ENCODE measurements around the gene ARHGAP21. TPM values are rescaled to one million over a fixed set of nuclear protein-coding genes. Genes with fewer than 3 reads are reported as not detected.

ARHGAP21 gene
- polyA plus RNA-seq, 5 donors = 95.3 to 143 (median 131) TPM

DNA sequence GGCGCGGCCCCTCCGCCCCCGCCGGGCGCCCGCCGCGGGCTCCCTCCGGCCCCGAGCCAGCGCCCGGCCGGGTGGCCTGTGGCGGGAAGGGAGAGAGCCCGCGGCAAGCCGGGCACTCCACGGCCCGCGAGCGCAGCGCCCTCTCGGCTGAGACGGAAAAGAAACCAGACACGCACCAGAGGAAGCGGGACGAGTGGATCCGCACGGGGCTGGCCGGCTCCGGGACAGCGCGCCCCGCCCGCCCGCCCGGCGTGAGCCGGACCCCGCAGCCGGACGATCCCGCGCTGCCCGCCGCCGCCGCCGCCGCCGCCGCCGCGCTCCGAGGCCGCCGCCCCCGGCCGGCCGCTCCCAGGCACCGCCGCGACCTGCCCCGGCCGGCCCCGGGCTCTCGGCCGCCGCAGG is 300 bp downstream of the ARHGAP21 start:
- DNase-seq = no peak

DNA sequence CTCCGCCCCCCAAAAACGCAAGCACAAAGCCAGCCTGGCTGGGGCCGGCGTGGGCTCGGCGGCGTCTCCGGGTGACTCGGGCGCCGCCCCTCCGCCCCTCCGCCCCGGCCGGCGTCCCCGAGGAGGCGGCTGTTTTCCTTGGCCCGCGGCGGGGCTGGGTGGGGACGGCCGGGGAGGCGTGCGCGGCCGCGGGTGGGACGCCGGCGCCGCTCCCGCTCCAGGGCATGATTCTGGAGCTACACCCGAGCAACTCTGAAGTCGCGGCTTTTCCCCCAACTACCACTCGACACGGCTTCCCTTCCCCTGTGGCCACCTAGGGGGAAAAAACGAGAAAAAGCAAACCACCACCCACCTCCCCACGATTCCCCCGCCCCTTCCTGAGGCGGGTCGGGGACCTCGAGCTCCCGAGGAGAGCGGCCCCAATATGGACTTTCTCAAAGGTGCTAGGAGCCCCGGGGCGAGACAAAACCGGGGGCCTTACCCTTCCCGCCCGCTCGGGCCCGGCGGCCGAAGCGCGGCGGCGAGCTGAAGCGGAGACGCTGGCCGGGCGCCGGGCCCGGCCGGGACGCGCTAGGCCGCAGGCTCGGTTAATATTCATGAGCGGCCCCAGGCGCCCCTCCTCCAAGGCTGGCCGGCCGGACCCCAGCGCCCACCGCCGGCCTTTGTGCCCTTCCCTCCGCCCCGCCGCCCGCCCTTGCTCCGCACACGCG is 856 bp downstream of the ARHGAP21 start:
- peak in 1 of 2 donors; percentile 54 for DNase-seq

- no peak for DNase-seq
These were observed 1.5 kb downstream of the ARHGAP21 start for GRCh38 chr10:24722131-24722675.

DNA sequence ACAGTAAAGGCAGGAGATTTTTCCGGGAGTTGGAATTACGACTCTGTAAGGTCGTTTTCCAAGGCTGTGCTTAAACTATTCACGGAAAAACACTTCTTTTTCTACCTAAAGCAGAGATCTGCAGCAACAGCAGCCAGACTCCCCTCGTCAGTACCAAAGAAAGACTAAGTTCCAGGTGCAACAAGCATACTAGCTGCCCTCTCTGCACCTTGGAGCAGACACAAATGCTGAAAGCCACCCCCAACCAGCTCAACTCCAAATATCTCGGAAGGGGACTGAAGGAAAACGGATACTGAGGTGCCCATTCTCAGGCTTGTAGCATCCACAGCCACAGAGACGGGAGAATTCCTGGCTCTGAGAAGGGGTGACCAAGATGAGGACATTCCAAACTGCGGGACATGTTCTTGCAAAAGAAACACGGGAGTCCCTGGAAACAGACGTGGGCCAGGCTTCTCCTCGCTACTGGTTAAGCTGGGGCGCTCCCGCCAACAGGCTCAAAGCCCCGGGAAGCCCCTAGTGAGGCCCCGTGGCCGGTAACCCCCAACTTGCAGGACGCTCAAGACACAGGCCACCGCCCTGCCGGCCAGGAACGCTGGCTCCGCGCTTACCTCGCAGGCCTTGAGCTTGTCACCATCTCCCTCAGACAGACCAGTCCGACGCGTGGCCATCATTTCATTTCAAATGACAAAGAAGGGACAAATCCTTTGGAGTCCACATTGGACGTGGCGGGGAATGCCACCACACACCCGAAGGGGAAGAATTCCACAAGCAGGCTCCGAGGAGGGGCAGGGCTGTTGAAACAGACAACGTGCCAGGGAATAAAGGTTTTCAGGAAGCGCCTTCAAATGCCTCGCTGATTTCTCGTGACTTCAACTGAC is 2.2 kb downstream of the ARHGAP21 start:
- DNase-seq = peak in 1 of 2 donors; percentile 31

DNA sequence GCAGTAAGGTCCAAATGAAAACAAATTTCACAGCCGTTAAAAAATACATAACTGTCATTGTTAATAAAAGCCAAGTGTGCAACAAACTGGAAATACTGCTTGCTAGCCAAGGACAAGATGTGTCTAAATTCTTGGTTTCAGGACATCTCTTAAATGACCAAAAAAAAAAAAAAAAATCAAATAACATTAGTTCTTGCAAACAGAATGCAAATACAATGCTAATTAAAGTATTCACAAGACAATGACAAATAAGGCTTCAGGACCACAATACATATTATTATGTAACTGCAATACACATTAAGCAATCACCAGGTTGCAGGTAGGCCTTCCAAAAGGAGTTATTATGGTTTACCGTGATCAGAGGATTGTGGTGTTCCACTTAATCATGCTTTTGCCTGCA is 3.6 kb downstream of the ARHGAP21 start:
- no peak for DNase-seq

DNA sequence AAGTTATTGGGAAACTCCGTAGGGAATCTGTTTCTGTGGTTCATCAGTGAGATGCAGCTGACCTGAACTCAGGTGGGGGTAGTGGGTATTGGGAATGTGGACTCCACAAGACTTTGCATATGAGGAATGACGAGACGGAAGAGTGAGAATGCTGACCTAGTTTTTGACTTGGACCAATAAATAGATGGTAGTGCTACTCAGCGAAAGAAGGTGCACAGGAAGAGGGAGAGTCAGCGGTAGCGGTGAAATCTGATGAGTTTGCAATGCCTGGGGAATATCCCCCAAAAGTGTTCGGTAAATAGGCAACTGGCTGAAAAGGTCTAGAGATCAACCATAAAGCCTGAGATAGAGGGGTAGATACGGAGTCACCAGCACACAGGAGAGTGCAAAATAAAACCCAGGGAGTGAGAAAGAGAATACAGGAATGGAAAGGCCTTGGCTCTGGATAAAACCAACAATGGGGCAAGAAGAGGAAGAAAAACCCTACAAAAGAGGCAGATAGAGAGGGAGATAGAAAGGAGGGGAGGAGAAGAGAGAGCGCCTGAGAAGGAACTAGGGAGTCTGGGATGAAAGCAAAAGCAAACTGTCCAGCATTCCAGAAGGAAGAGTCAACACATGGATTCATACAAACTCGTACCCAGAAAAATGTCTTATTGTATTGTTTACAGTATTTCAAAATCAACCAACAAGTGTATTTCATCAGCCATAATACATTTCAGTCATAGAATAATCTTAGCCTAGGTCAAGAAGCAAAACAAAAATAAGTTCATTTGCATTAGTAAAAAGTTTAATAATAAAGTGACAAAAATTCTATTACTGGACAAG is 5.4 kb downstream of the ARHGAP21 start:
- DNase-seq = no peak

- no peak for DNase-seq
These were observed 7.4 kb downstream of the ARHGAP21 start for GRCh38 chr10:24716295-24716694.

- no peak for DNase-seq
These were observed 8.4 kb downstream of the ARHGAP21 start for GRCh38 chr10:24715246-24715769.

DNA sequence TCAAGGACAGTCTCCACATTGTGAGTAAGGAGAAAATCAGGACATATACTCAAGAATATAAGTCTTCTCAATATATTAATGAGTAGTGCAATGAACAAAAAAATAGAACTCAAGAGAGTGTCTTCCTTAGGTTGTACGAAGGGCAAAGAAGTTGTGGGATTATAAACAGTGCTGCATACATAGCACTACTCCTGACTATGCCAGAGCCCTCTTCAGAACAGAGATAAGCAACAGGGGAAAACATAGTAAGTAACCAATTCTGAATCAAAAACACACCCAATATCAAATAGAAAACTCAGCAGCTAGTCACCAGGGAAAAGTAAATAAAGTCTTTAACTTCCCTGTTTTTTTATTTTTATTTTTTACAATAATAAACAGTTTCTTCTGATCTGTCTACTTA is 10.6 kb downstream of the ARHGAP21 start:
- no peak for DNase-seq

- no peak for DNase-seq
These were observed 12.2 kb downstream of the ARHGAP21 start for GRCh38 chr10:24711465-24711864.

DNA sequence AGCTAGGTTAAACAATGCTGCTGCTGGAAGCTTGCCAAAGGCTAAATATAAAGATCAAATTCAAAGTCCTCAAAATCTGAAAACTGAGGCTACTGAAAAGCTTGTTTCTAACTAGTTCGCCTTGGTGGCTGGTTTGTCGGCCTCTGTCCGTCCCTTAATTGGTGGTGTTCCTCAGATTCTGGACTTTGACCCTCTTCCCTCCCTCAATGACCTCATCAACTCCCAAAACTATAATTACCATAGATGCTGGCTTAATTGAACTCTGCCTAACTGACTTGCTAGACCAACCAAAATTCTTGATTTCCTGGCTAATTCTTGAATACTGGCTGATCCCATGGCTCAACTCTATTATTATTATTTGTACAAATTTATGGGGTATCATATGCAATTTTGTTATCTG is 15.6 kb downstream of the ARHGAP21 start:
- no peak for DNase-seq

DNA sequence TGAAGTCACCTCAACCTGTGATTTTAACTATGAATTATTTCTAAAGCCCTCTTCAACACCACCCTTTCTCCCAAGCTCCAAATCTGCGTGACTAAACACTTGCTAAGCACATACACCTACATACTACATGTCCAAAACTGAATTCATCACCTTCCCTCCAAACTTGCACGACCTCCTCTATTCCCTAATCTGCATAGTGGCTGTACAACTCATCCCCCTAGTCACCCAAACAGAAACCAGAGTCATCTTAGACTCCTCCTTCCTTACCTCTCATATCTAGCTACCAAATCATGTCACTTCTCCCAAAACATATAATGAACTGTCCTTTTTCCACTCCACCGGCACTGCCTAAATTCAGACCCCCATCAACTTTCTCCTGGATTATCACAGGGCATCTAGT is 16.2 kb downstream of the ARHGAP21 start:
- no peak for DNase-seq

DNA sequence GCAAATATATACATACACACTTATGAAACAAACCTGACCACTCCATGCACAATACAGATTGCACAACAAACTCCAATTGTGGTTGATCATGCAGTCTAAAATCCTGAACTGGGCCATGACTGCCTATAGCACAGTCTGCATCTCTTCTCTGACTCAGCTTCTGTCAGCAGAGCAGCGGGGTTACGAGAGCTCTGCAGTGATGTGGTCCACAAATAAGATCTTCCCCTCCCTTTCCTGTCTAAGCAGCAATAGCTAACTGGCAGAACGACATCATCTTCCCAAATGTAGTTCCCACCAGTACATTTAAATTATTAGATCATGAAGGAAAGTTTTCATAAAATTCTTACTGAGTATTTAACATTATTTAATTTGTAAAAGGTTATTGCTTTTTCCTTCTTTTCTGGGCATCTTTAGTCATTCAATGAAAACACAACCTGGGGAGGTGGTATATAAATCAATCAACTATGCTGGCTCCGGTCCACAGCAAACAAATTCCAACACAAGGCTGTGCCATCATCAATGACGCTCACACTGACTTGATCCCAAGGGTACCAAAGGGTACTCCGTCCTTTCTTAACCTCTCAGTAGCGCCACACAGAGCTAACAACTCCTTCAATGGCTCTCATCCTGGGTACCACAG is 17.1 kb downstream of the ARHGAP21 start:
- DNase-seq = peak; percentile 29 to 31

DNA sequence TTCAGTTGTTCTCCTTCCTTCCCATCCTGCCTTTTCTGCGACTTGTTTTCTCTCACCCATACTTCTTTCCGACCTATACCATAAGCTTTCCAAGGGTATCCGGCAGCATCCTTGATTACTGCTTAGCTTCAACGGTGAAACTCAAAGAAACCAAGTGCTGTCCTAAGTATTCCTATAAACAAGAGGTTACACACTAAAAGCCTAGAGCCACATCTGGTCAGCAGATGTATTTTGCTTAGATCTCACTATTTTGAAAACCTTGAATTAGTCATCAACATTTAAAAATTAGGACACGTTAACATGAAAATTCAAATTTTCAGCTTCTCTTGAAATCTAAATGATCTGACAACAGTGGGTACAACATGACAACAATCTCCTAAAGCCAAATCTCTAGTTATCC is 20.0 kb downstream of the ARHGAP21 start:
- DNase-seq = no peak

- no peak for DNase-seq
These were observed 22.2 kb downstream of the ARHGAP21 start for GRCh38 chr10:24701447-24701846.

DNA sequence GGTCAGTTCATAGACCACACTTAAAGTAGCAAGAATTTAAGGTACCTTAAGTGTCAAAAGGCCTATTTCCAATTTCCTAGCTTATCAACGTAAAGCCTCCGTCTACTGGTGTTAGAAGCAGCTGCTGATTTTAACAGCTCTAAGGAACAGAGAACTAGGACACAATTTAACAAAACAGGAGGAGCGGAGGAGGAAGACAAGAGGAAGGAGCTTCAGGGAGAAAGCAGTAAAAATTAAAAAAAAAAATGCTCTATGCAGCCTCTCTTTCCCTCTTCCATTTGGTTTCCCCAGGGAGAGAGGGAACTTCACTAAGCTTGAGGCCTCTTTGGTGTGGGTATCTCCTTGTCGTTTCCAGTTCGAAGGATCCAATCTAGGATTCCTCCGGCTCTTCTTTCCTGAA is 22.7 kb downstream of the ARHGAP21 start:
- DNase-seq = no peak

DNA sequence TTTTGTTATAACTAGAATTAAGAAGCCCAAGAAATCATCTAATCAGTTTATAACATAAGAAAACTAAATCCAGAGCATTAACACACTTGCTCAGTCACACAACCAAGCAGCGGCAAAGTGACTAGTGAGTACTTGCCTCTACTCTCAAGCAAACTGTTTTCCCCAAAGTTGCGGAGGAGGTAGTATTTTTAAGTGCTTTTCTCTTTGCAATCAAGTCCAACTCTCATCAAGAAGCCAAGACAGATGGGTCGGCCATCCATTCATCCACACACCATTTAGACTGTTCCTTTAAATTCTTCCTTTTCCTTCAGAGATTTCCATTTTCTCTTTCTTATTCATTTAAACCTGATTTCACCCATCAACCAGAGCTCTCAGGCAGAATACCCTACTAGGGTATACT is 25.4 kb downstream of the ARHGAP21 start:
- DNase-seq = no peak

- DNase-seq = no peak
These were observed 26.6 kb downstream of the ARHGAP21 start for GRCh38 chr10:24697080-24697479.

DNA sequence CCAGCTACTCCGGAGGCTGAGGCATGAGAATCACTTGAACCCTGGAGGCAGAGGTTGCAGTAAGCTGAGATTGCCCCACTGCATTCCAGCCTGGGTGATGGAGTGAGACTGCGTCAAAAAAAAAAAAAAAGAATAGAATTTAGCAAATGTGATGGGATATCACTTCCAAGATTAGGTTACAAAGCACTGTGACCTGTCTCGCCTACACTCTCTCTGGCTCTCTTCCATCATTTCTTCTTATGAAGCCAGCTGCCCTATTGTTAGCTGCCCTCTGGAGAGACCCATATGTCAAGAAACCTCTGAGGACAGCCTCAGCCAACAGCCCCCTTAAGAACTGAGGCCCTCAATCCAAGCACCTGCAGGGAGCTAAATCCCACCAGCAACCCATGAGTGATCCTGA is 28.2 kb downstream of the ARHGAP21 start:
- DNase-seq = no peak

- DNase-seq = no peak
These were observed 29.6 kb downstream of the ARHGAP21 start for GRCh38 chr10:24694086-24694485.

DNA sequence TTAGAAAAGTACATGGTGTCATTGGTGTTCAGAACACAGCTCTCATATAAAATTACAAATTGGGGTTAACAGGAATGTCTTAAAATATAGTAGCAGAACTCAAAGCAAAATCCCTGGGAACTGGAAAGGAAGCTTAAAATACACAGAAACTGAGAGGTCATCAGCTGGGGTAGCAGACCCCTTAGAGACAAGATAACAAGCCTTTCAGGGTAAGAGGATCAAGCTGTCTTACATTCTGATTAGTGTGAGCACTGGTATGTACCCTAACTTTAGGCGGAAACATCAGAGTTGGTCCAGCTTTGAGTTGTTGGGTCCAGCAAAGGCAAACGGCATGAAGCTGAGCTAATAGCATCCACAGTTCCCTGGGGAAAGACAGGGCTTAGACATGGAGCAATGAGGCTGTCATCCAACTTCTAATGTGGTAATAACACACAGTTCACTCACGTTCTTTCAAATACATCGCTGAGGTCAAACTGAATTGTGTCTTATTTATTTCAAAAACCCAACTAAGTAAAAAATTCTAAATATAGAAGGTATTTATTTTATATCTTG is 32.6 kb downstream of the ARHGAP21 start:
- DNase-seq = no peak
